Lung (tissue), 12 donors: ENCODE results near the gene ZBTB26. TPM values are rescaled to one million over a fixed set of nuclear protein-coding genes. Genes with fewer than 3 reads are reported as not detected.
"Not testable (repeated sequence)": the region's sequence is repeated elsewhere in the genome, so short reads cannot be mapped to it uniquely, and the experiment has no call there.

Experiments
- ATAC-seq: fragments of 200-7000 bp; cut with Tn5 transposase; one replicate; pipeline ENCODE4 v1.9.1; 2020; ENCODE audit warnings: moderate number of reproducible peaks; ENCODE audit not compliant: insufficient read depth, low FRiP score
- DNase-seq, 3 donors: peaks; one replicate each; pipeline ENCODE4 v3.0.0-alpha.2; 2013 to 2017
- H3K27ac ChIP-seq, 2 donors: one replicate each; pipeline ENCODE4 v1.5.1; 2013; ENCODE audit warnings: mild to moderate bottlenecking in 2 of 2, moderate library complexity in 2 of 2, control low read depth in 1 of 2, inconsistent platforms in 1 of 2, low read depth in 1 of 2, low read length in 1 of 2
- H3K27me3 ChIP-seq, 3 donors: one replicate each; pipeline ENCODE4 v1.5.1; 2013; ENCODE audit warnings: low read length in 2 of 3; ENCODE audit not compliant: control insufficient read depth in 3 of 3, insufficient read depth in 3 of 3
- H3K36me3 ChIP-seq, 4 donors: one replicate each; pipeline ENCODE4 v1.5.1; 2013; ENCODE audit warnings: low read length in 4 of 4, mild to moderate bottlenecking in 1 of 4, moderate library complexity in 1 of 4; ENCODE audit not compliant: control insufficient read depth in 4 of 4, insufficient read depth in 4 of 4
- H3K4me1 ChIP-seq, 5 donors: one replicate each; pipeline ENCODE4 v1.5.1; 2013; ENCODE audit warnings: low read length in 5 of 5, mild to moderate bottlenecking in 2 of 5, moderate library complexity in 1 of 5; ENCODE audit not compliant: control insufficient read depth in 5 of 5, insufficient read depth in 5 of 5
- H3K4me3 ChIP-seq: one replicate; pipeline ENCODE4 v1.5.1; 2013; ENCODE audit warnings: mild to moderate bottlenecking, control low read depth, moderate library complexity
- H3K9ac ChIP-seq, 2 donors: one replicate each; pipeline ENCODE4 v1.5.1; 2013; ENCODE audit warnings: low read length in 2 of 2, control low read depth in 1 of 2; ENCODE audit not compliant: insufficient read depth in 1 of 2
- H3K9me3 ChIP-seq, 4 donors: one replicate each; pipeline ENCODE4 v1.5.1; 2013; ENCODE audit warnings: low read length in 3 of 4, mild to moderate bottlenecking in 1 of 4, moderate library complexity in 1 of 4; ENCODE audit not compliant: control insufficient read depth in 4 of 4, insufficient read depth in 3 of 4
- CTCF ChIP-seq: IDR thresholded peaks from 2 replicates; pipeline ENCODE4 v1.5.1; 2012; ENCODE audit warnings: mild to moderate bottlenecking; ENCODE audit errors: control extremely low read depth, extremely low read depth
- WGBS, 2 donors: extraction: QIAGEN DNeasy Blood & Tissue Kit; methylation state at CpG; one replicate each; pipeline ENCODE4 v1.1.7; 2013; 5-methylcytosine and 5-hydroxymethylcytosine counted together
- polyA plus RNA-seq, 2 donors: library from polyadenylated mRNA; stranded (reverse); fragments of 200-250 nt; gene quantifications; one replicate each; pipeline ENCODE4 v1.2.1, GENCODE V29; 2013
- total RNA-seq, 2 donors: library from RNA; depleted of rRNA in 1 of 2; stranded (reverse); fragments of >200 nt in 1 of 2; gene quantifications; one replicate each; pipeline ENCODE4 v1.2.1, GENCODE V29; 2014 to 2021
- donor health status: control.
- donor health status: control.
- donor health status: Bipolar disorder and iron deficiency.
- donor health status: healthy.
- donor health status: DM: yes; HTN: yes; CAD: no.

The ZBTB26 gene
- total and polyA plus RNA-seq, 4 donors = 2.4 to 15.0 (median 3.3) TPM

- WGBS, 2 donors = 4 to 5% methylated on average over 9 of the region's 9 CpGs
- peak overlapping the region; percentile 79 to 90 for H3K27ac ChIP-seq
- TF ChIP-seq CTCF = no peak
These were observed 18.7 kb downstream of the ZBTB26 start for GRCh38 chr9:122912671-122912963.

GRCh38 chr9:122906122-122906521, 25.2 kb downstream of the ZBTB26 start:
- not testable (repeated sequence) for H3K4me3 ChIP-seq, ATAC-seq, H3K27me3 ChIP-seq, H3K36me3 ChIP-seq, DNase-seq, H3K9me3 ChIP-seq, H3K9ac ChIP-seq, H3K27ac ChIP-seq
- WGBS, 2 donors = 94 to 95% methylated on average over 16 of the region's 16 CpGs
- peaks cover 0 to 16% (median 0%) of the 10 kb centered on the region in 5 donors for H3K4me1 ChIP-seq

More at GRCh38 chr9:122912671-122912963, 18.7 kb downstream of the ZBTB26 start:
- H3K9ac ChIP-seq = peak overlapping the region; percentile 72 to 74
- DNase-seq (no peak), ATAC-seq (no peak)
- H3K4me3 ChIP-seq = peak overlapping the region; percentile 96
- H3K4me1 ChIP-seq = peaks cover 0 to 10% (median 3%) of the 10 kb centered on the region in 5 donors
- H3K27me3 ChIP-seq = no peaks in the 10 kb centered on the region
- H3K36me3 ChIP-seq = peaks cover 3 to 13% (median 6%) of the 10 kb centered on the region in 4 donors
- H3K9me3 ChIP-seq = no peaks in the 10 kb centered on the region

GRCh38 chr9:122904823-122905710, 26.2 kb downstream of the ZBTB26 start, which contains the start of gene RC3H2:
RC3H2 (minus strand) TSS chr9:122905359; CDS start chr9:122897509, 7,850 bp downstream.
- WGBS, 2 donors = 0 to 1% methylated on average over 46 to 77 of the region's 77 CpGs
- ATAC-seq (peak; percentile 94), DNase-seq (peak; percentile 100)
- peaks cover 0 to 17% (median 0%) of the 10 kb centered on the region in 5 donors for H3K4me1 ChIP-seq
- no peak for TF ChIP-seq CTCF
- peak within 1 kb of the TSS; percentile 90 to 91 for H3K27ac ChIP-seq
- H3K4me3 ChIP-seq = peak within 1 kb of the TSS; percentile 80
- no peaks in the 10 kb centered on the region for H3K9me3 ChIP-seq
- peak within 1 kb of the TSS; percentile 42 to 81 for H3K9ac ChIP-seq
- no peaks in the 10 kb centered on the region for H3K36me3 ChIP-seq
- H3K27me3 ChIP-seq = no peaks in the 10 kb centered on the region

GRCh38 chr9:122904466-122904822, 26.9 kb downstream of the ZBTB26 start:
- 1% methylated on average over 8 of the region's 8 CpGs for WGBS, 2 donors
- H3K4me1 ChIP-seq = peaks cover 0 to 17% (median 0%) of the 10 kb centered on the region in 5 donors

More at GRCh38 chr9:122904466-122904822, 26.9 kb downstream of the ZBTB26 start:
- Histone ChIP-seq H3K36me3 (no peaks in the 10 kb centered on the region), H3K9ac (peak overlapping the region; percentile 35 to 81), H3K9me3 (no peaks in the 10 kb centered on the region), H3K27ac (peak overlapping the region; percentile 90 to 91), H3K4me3 (peak overlapping the region; percentile 80), H3K27me3 (no peaks in the 10 kb centered on the region)
- ATAC-seq (peak; percentile 28), DNase-seq (peak in 2 of 3 donors; percentile 38 to 56)
- no peak for TF ChIP-seq CTCF
